ENCODE results near the gene A1BG.

DNA sequence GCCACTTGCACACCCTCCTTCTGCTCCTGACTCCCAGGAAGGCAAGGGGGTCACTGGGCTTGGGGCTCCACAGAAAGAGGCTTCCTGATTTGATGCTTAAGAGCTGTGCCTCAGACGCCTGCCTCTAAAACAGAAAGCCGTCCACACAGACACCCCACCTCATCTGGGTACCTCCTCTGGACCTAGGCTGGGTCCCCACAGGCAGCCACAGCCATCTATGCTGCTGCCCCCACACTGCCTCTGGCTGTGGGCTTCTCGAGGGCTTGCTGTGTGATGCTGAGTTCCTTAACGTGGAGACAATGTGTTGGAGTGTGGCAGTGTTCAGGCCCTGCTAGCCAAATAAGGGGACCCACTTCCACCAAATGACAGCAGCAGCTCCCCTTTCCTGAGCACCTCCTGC is 35.0 kb downstream of the A1BG start:
- TF ChIP-seq POLR2A (IDR thresholded peaks at IDR 0.05) (no peak), EP300 (IDR thresholded peaks at IDR 0.05) (no peak)

Measured in suprapubic skin (tissue), 2 donors.